A549 treated with Hydrocortisone at 1 μM for 4 hours (cell line): ENCODE results near the gene GNA15. TPM values are rescaled to one million over a fixed set of nuclear protein-coding genes. Genes with fewer than 3 reads are reported as not detected.

Source experiments
- total RNA-seq: library from RNA; stranded (reverse); fragments of 200-300 nt; extraction: Qiagen RNA extraction; gene quantifications from 5 replicates; pipeline ENCODE4 v1.2.3, GENCODE V29; 2022

Gene GNA15, protein sequence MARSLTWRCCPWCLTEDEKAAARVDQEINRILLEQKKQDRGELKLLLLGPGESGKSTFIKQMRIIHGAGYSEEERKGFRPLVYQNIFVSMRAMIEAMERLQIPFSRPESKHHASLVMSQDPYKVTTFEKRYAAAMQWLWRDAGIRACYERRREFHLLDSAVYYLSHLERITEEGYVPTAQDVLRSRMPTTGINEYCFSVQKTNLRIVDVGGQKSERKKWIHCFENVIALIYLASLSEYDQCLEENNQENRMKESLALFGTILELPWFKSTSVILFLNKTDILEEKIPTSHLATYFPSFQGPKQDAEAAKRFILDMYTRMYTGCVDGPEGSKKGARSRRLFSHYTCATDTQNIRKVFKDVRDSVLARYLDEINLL
- total RNA-seq = 0.05 to 0.15 TPM (median 0.09 TPM) in 3 of 5 replicates, not detected in the others

DNA sequence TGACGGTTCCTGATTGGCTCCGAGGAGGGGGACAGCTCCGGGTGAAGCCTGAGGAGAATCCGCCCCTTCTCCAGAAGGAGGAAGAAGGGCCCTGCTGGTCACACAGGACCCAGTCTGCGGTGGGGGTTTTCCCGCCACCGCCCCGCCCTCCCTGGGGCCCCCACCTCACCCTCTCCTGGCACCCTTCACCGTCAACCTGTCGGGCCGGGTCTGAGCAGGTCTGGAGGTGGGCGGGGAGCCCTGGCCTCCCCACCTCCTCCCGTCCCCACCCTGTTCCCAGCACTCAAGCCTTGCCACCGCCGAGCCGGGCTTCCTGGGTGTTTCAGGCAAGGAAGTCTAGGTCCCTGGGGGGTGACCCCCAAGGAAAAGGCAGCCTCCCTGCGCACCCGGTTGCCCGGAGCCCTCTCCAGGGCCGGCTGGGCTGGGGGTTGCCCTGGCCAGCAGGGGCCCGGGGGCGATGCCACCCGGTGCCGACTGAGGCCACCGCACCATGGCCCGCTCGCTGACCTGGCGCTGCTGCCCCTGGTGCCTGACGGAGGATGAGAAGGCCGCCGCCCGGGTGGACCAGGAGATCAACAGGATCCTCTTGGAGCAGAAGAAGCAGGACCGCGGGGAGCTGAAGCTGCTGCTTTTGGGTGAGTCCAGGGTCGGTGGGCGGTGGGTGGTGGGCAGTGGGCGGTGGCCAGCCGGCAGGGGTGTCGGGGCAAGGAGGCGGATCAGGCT lies at the start of gene GNA15:
TSS of gene GNA15 (plus strand) at position 73 of the 723 bp plus-strand sequence. CDS start at position 491, 418 bp downstream.

DNA sequence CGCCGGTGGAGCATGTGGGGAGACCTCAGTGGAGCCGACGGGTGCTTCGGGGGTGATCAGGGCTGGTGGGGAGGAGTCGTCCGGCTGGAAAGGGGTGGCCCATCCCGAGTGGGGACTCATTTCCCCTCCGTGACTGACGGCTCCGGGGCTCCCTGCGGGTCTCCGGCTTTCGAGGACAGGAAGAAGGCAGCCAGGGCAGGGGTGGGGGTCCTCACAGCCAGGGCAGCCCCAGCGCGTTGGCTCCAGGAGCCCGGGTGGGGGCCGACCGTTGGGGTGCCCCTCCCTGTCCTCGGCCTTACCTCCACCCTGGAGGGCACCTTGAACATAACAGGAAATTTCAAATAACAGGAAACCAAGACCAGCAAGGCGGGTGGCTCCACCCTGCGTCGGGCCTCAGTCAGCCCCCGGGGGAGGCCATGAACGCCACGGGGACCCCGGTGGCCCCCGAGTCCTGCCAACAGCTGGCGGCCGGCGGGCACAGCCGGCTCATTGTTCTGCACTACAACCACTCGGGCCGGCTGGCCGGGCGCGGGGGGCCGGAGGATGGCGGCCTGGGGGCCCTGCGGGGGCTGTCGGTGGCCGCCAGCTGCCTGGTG lies 42.6 kb downstream of the GNA15 start, which contains the start of gene S1PR4:
TSS of gene S1PR4 (plus strand) at position 393 of the 596 bp plus-strand sequence. CDS start at position 417, 24 bp downstream.

DNA sequence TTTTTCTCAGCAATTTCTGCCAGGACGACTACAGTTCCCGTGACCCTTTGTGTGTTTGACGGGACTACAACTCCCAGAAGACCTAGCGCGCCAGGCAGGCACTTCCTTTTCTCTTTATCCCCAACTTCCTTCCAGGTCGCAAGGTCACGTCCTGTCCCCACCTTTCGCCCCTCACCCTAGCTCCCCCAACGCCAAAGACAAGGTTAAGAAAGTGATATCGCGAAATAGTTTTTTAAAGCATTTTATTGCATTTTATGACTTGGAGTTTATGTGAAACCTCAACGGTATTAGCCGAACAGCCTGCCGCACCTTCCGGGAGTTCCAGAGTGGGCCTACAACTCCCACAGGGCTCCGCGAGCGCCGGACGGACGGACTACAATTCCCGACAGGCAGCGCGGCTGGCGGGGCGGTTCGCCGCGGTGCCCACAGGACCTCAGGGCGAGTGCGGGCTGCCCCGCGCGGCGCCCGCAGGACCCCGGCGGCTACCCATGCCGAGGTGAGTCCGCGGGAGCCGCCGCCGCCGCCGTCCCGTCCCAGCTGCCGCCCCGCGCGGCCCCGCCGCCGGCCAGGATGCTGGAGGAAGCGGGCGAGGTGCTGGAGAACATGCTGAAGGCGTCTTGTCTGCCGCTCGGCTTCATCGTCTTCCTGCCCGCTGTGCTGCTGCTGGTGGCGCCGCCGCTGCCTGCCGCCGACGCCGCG lies 49.8 kb downstream of the GNA15 start, which contains the start of gene NCLN:
TSS of gene NCLN (plus strand) at position 470 of the 699 bp plus-strand sequence. CDS start at position 571, 101 bp downstream.

Other genes starting within 250 kb of the GNA15 start
- gene ZNF57, start 235.1 kb upstream of the GNA15 start, total RNA-seq = 3.1 to 3.6 TPM (median 3.3 TPM) in 5 replicates
- gene ZNF77, start 191.1 kb upstream of the GNA15 start, total RNA-seq = 1.5 to 1.8 TPM (median 1.6 TPM) in 5 replicates
- 3.5 to 5.9 TPM (median 4.5 TPM) in 5 replicates for gene TLE6, start 158.5 kb upstream of the GNA15 start, total RNA-seq
- gene TLE2, start 106.8 kb upstream of the GNA15 start, total RNA-seq = 2.3 to 3.9 TPM (median 3.1 TPM) in 5 replicates
- gene TLE5, start 73.5 kb upstream of the GNA15 start, total RNA-seq = 192 to 258 TPM (median 251 TPM) in 5 replicates
- 31.4 to 35.6 TPM (median 33.3 TPM) in 5 replicates for gene GNA11, start 41.7 kb upstream of the GNA15 start, total RNA-seq
- 0.06 to 0.22 TPM (median 0.12 TPM) in 4 of 5 replicates, not detected in the other for gene S1PR4, start 42.7 kb downstream of the GNA15 start, total RNA-seq
- gene NCLN, start 49.9 kb downstream of the GNA15 start, total RNA-seq = 64.5 to 85.7 TPM (median 77.0 TPM) in 5 replicates
- gene CELF5, start 88.6 kb downstream of the GNA15 start, total RNA-seq = 0.35 to 0.54 TPM (median 0.52 TPM) in 5 replicates
- gene NFIC, start 230.6 kb downstream of the GNA15 start, total RNA-seq = 36.4 to 53.7 TPM (median 47.0 TPM) in 5 replicates